GM23248 (cell line): ENCODE measurements around the gene REP15. TPM values are rescaled to one million over a fixed set of nuclear protein-coding genes. Genes with fewer than 3 reads are reported as not detected.

ENCODE experiments used
- DNase-seq: peaks from one replicate; pipeline ENCODE4 v3.0.0-alpha.2; 2015
- H2AFZ ChIP-seq: fragments of 200-600 bp; sonication (generic); 2 replicates; pipeline ENCODE4 v1.6.1; 2016; ENCODE audit warnings: antibody characterized with exemption
- H3F3A ChIP-seq: fragments of 200-600 bp; sonication (generic); 2 replicates; pipeline ENCODE4 v1.6.1; 2016; ENCODE audit warnings: mild to moderate bottlenecking, antibody characterized with exemption, mixed run types; ENCODE audit not compliant: insufficient read depth
- H3K27ac ChIP-seq: fragments of 200-600 bp; sonication (generic); 2 replicates; pipeline ENCODE4 v1.5.1; 2016; ENCODE audit warnings: mild to moderate bottlenecking
- H3K27me3 ChIP-seq: fragments of 200-600 bp; sonication (generic); replicated peaks from 2 replicates; pipeline ENCODE4 v1.6.1; 2016; ENCODE audit warnings: mild to moderate bottlenecking; ENCODE audit not compliant: insufficient read depth
- H3K36me3 ChIP-seq: fragments of 200-600 bp; sonication (generic); 2 replicates; pipeline ENCODE4 v1.6.1; 2016; ENCODE audit warnings: low read depth, mild to moderate bottlenecking
- H3K4me1 ChIP-seq: fragments of 200-600 bp; sonication (generic); 2 replicates; pipeline ENCODE4 v1.6.1; 2016; ENCODE audit warnings: mild to moderate bottlenecking; ENCODE audit not compliant: insufficient read depth
- H3K4me2 ChIP-seq: fragments of 200-600 bp; sonication (generic); one replicate; pipeline ENCODE4 v1.6.1; 2016; ENCODE audit warnings: mild to moderate bottlenecking; ENCODE audit not compliant: unreplicated experiment
- H3K4me3 ChIP-seq: fragments of 200-600 bp; sonication (generic); 2 replicates; pipeline ENCODE4 v1.5.1; 2016; ENCODE audit warnings: mild to moderate bottlenecking
- H3K79me2 ChIP-seq: fragments of 200-600 bp; sonication (generic); 2 replicates; pipeline ENCODE4 v1.6.1; 2016; ENCODE audit warnings: mild to moderate bottlenecking; ENCODE audit not compliant: insufficient read depth
- H3K9ac ChIP-seq: fragments of 200-600 bp; sonication (generic); 2 replicates; pipeline ENCODE4 v1.6.1; 2016; ENCODE audit warnings: mild to moderate bottlenecking
- H3K9me2 ChIP-seq: fragments of 200-600 bp; sonication (generic); 2 replicates; pipeline ENCODE4 v1.6.1; 2016; ENCODE audit warnings: mixed run types, mild to moderate bottlenecking, moderate library complexity; ENCODE audit not compliant: insufficient read depth
- H3K9me3 ChIP-seq: fragments of 200-600 bp; sonication (generic); one replicate; pipeline ENCODE4 v1.6.1; 2017; ENCODE audit warnings: low read depth
- H4K20me1 ChIP-seq: fragments of 200-600 bp; sonication (generic); 2 replicates; pipeline ENCODE4 v1.6.0; 2016; ENCODE audit not compliant: insufficient read depth
- EZH2 ChIP-seq: fragments of 200-600 bp; sonication (generic); IDR thresholded peaks from 2 replicates; pipeline ENCODE4 v1.6.1; 2018; ENCODE audit warnings: antibody characterized with exemption, mild to moderate bottlenecking; ENCODE audit not compliant: insufficient read depth, poor library complexity, severe bottlenecking
- EZH2phosphoT487 ChIP-seq: fragments of 200-600 bp; sonication (generic); IDR thresholded peaks from 2 replicates; pipeline ENCODE4 v1.6.1; 2018; ENCODE audit warnings: antibody characterized with exemption, moderate library complexity, mild to moderate bottlenecking, low read depth; ENCODE audit not compliant: insufficient read depth
- WGBS, 2 experiments: methylation state at CpG; one replicate each; pipeline ENCODE4 v1.1.6; 2015 to 2017; ENCODE audit warnings: low lambda C conversion rate in 2 of 2, low coverage in 1 of 2; ENCODE audit errors: missing lambda C conversion rate in 2 of 2; 5-methylcytosine and 5-hydroxymethylcytosine counted together
- in situ Hi-C: fragments of 300-500 bp; cut with MboI; formaldehyde crosslinking; loops from 2 replicates; pipeline ENCODE4 v1.15.0; 2020
- polyA plus RNA-seq: library from polyadenylated mRNA; unstranded; fragments of >200 nt; fragmentation: Nextera tagmentation; extraction: Ambion mirVana; gene quantifications from 2 replicates; pipeline ENCODE4 v1.2.1, GENCODE V29; 2016
- total RNA-seq: library from RNA; depleted of rRNA; stranded (reverse); fragments of >200 nt; shearing (Covaris generic); gene quantifications from 2 replicates; pipeline ENCODE4 v1.2.3, GENCODE V29; 2014

REP15 gene
- total and polyA plus RNA-seq, 2 experiments from 2014 or later = 0.54 to 0.60 TPM

DNA sequence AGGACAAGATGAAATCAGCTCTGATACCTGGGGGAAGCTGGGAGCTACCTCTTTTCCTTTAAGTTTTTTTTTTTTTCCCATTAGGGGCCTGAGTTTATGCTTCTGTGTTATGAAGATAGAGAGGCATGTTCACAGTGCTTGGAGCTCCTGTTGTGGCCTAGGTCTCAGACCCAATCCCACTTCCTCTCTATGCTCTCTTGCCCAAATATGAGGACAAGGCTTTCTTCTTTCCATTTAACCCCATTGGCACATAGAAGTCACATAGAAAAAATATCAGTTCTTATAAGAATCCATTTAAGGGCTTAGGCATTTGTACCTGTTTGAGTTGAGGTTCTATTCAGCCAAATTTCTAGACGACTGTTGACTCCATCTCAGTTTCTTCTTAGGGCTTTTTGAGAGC lies 27.0 kb downstream of the REP15 start:
- no peak overlapping the region for H3K4me2 ChIP-seq
- H3F3A ChIP-seq = no peaks in the 10 kb centered on the region
- H3K9me3 ChIP-seq = no peaks in the 10 kb centered on the region
- no peak overlapping the region for H2AFZ ChIP-seq
- no peak for TF ChIP-seq EZH2phosphoT487
- TF ChIP-seq EZH2 = no peak
- H3K27ac ChIP-seq = no peak overlapping the region
- no peak overlapping the region for H3K9ac ChIP-seq
- WGBS, 2 experiments = 89 to 92% methylated on average over 1 of the region's 1 CpG
- peaks cover 43% of the 10 kb centered on the region for H3K36me3 ChIP-seq
- in situ Hi-C loops = no loop called here
- no peaks in the 10 kb centered on the region for H3K4me1 ChIP-seq
- H3K79me2 ChIP-seq = peaks cover 57% of the 10 kb centered on the region
- H4K20me1 ChIP-seq = no peaks in the 10 kb centered on the region
- no peak for DNase-seq
- no peaks in the 10 kb centered on the region for H3K27me3 ChIP-seq
- H3K4me3 ChIP-seq = no peak overlapping the region
- H3K9me2 ChIP-seq = no peaks in the 10 kb centered on the region

DNA sequence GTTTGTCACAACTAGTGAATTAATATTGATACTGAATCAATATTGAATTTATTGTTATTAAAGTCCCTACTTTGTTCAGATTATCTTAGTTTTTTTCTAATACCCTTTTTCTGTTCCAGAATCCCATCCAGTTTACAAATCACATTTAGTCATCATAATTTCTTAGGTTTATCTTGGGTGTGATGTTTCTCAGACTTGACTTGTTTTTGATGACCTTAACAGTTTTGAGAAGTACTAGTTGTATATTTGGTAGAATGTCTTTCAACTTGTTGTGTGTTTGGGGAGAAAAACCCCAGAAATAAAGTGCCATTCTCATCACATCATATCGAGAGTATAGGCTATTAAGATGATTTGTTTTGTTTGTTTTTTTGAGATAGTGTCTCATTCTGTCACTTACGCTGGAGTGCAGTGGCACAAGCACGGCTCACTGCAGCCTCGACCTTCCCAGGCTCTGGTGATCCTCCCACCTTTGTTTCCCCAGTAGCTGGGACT lies 33.9 kb downstream of the REP15 start:
- in situ Hi-C loops = loop anchor here (10.0 kb wide), 2 partner anchors 215 to 445 kb away; no protein-coding TSS in a partner anchor
- H2AFZ ChIP-seq = no peak overlapping the region
- H3K27me3 ChIP-seq = no peaks in the 10 kb centered on the region
- H3K9ac ChIP-seq = no peak overlapping the region
- H3K79me2 ChIP-seq = peaks cover 39% of the 10 kb centered on the region
- H3K9me3 ChIP-seq = no peaks in the 10 kb centered on the region
- peaks cover 5% of the 10 kb centered on the region; the same call in 1 of the 2 replicates for H3F3A ChIP-seq
- TF ChIP-seq EZH2 (no peak), EZH2phosphoT487 (no peak)
- H4K20me1 ChIP-seq = no peaks in the 10 kb centered on the region
- no peak overlapping the region for H3K4me3 ChIP-seq
- DNase-seq = no peak
- no peak overlapping the region for H3K4me2 ChIP-seq
- WGBS, 2 experiments = 96 to 98% methylated on average over 4 of the region's 4 CpGs
- peaks cover 9% of the 10 kb centered on the region; the same call in 1 of the 2 replicates for H3K4me1 ChIP-seq
- H3K36me3 ChIP-seq = peaks cover 25% of the 10 kb centered on the region
- H3K27ac ChIP-seq = no peak overlapping the region
- H3K9me2 ChIP-seq = no peaks in the 10 kb centered on the region

DNA sequence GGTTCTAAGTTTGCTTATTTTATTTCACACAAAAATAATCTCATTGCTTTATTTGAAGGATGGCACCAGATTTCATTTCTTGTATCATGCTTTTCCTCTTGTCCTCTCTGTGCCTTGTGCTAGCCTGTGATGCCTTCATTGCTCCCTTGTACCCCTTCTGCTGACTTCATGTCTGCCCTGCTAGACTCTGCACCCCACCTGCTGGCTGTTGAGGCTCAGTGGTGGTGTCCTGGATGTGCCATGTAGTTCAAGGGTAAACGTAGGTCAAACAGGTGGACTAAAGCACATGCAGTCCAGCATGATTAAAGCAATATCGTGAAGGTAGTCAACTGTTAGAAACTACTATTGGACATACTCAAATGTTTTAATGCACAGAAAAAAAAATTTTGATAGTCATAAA lies 36.0 kb downstream of the REP15 start:
- H3K27me3 ChIP-seq = no peaks in the 10 kb centered on the region
- H3K9ac ChIP-seq = no peak overlapping the region
- in situ Hi-C loops = loop anchor here (10.0 kb wide), 2 partner anchors 213 to 443 kb away; no protein-coding TSS in a partner anchor
- peaks cover 24% of the 10 kb centered on the region for H3K79me2 ChIP-seq
- H4K20me1 ChIP-seq = no peaks in the 10 kb centered on the region
- peaks cover 36% of the 10 kb centered on the region for H3K36me3 ChIP-seq
- 95 to 96% methylated on average over 2 of the region's 2 CpGs for WGBS, 2 experiments
- H3K4me3 ChIP-seq = no peak overlapping the region
- no peak overlapping the region for H3K27ac ChIP-seq
- peaks cover 5% of the 10 kb centered on the region; the same call in 1 of the 2 replicates for H3F3A ChIP-seq
- TF ChIP-seq EZH2 (no peak), EZH2phosphoT487 (no peak)
- H3K9me3 ChIP-seq = no peaks in the 10 kb centered on the region
- H3K4me1 ChIP-seq = peaks cover 9% of the 10 kb centered on the region; the same call in 1 of the 2 replicates
- DNase-seq = peak; percentile 26
- H2AFZ ChIP-seq = no peak overlapping the region
- H3K9me2 ChIP-seq = no peaks in the 10 kb centered on the region
- H3K4me2 ChIP-seq = no peak overlapping the region

DNA sequence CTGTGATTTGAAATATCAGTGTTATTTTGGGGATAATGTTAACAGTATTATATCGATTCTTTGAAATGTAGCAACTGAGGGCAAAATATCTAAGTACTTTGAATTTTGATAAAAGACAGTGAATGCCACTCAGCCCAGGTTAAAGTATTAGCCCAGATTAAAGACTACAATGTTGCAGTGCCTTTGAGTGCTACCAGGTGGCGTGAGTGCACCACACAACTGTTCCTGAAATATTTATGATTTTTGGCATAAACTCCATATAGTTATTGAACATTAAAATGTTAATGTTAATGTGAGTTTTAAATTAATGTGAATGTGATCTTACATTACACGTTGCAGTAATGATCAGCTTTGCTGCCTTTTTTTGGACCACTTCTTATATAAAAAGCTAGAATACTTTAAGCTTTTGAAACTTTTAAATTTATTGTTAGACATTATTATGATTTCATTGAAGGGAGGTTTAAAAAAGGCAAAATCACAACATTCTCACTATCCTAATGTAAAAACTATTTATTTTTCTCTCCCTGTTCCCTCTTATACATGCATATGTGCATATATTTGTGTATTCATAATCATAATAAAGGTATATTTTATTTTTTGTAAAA lies 36.9 kb downstream of the REP15 start:
- H3K4me3 ChIP-seq = no peak overlapping the region
- H3K36me3 ChIP-seq = peaks cover 45% of the 10 kb centered on the region
- 8 to 9% methylated on average over 3 of the region's 3 CpGs for WGBS, 2 experiments
- H3K9ac ChIP-seq = no peak overlapping the region
- peaks cover 5% of the 10 kb centered on the region; the same call in 1 of the 2 replicates for H3F3A ChIP-seq
- no peaks in the 10 kb centered on the region for H3K27me3 ChIP-seq
- H4K20me1 ChIP-seq = no peaks in the 10 kb centered on the region
- DNase-seq = peak; percentile 66
- no peak overlapping the region for H2AFZ ChIP-seq
- peaks cover 16% of the 10 kb centered on the region; the same call in 1 of the 2 replicates for H3K79me2 ChIP-seq
- no peaks in the 10 kb centered on the region for H3K9me3 ChIP-seq
- in situ Hi-C loops = loop anchor here (10.0 kb wide), 2 partner anchors 212 to 442 kb away; no protein-coding TSS in a partner anchor
- no peak for TF ChIP-seq EZH2
- no peak for TF ChIP-seq EZH2phosphoT487
- H3K27ac ChIP-seq = no peak overlapping the region
- H3K4me2 ChIP-seq = no peak overlapping the region
- no peaks in the 10 kb centered on the region for H3K9me2 ChIP-seq
- peaks cover 9% of the 10 kb centered on the region; the same call in 1 of the 2 replicates for H3K4me1 ChIP-seq
